Activated CD4-positive, alpha-beta T cell treated with anti-CD3 and anti-CD28 coated beads, Interleukin-2, amount 50 U/mL, for 48 hours (primary cell): Measurements from ENCODE around the gene NUP43.
"Not testable (repeated sequence)": the region's sequence is repeated elsewhere in the genome, so short reads cannot be mapped to it uniquely, and the experiment has no call there.

Experiments
- DNase-seq, 2 experiments: peaks; one replicate each; pipeline ENCODE4 v3.0.0-alpha.2; 2020

The NUP43 gene

GRCh38 chr6:149745252-149745651 is 1.1 kb downstream of the NUP43 start:
- not testable (repeated sequence) for DNase-seq

DNA sequence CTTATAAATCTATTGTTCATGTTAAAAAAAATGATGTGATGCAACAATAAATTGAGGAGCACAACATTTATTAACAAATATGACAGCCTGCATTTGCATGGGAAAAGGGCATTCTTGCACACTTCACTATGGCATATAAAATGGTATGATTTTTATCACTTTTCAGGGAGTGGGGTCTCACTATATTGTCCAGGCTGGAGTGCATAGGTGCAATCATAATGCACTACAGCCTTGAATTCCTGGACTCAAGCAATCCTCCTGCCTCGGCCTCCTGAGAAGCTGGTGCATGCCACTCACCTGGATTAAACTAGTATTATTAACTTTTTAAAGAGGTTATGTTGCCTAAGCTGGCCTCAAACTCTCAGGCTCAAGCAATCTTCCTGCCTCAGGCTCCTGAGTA is 11.4 kb downstream of the NUP43 start:
- DNase-seq = no peak

DNA sequence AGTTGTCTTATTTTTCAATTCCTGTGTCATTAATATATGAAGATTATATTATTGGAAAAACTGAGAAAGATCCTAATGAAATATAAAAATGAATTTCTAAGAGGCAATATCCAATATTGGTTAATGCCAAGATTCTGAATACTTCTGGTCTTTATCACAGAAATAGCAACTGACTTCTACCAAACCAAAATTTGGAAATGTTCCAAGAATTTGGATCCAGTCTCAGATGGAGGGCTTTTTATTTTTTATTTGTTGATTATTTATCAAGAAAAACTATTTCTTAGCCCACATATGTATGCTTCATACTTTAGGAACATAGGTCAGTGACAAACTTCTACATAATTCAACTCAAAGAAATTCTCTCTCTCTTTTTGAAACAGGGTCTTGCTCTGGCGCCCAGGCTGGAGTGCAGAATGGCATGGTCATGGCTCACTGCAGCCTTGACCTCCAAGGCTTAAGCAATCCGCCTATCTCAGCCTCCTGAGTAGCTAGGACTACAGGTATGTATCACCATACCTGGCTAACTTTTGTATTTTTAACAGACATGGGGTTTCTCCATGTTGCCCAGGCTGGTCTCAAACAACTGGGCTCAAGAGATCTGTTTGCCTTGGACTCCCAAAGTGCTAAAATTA is 13.1 kb downstream of the NUP43 start:
- DNase-seq = no peak

- no peak for DNase-seq
These were observed 16.5 kb downstream of the NUP43 start for GRCh38 chr6:149729824-149730223.

DNA sequence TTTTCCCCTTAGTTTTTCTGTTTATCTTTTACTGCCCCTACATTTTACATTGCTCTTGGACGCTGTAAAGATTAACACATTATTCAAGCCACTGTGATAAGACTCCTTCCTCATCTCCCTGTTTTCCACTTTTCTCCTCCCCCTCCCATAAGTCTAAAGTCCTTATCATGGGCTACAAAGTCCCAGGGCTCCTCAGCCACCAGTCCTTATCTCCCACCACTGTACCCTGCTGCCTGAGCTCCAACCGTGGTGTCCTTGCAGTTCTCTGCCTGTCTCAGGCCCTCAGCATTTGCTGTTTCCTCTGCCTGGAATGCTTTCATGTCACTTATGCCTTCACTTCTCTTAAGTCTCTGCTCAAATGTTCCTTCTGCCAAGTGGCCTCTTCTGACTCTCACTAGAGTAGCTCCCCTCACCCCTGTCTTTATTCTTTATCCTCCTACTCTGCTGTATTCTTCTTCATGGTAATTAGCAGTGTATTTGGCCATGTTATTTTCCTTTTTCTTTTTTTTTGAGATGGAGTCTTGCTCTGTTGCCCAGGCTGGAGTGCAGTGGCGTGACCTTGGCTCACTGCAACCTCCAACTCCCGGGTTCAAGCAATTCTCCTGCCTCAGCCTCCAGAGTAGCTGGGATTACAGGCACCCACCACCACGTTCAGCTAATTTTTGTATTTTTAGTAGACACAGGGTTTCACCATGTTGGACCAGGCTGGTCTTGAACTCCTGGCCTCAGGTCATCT is 17.7 kb downstream of the NUP43 start:
- DNase-seq = no peak

- no peak for DNase-seq
These were observed 18.4 kb downstream of the NUP43 start for GRCh38 chr6:149727793-149728498.

DNA sequence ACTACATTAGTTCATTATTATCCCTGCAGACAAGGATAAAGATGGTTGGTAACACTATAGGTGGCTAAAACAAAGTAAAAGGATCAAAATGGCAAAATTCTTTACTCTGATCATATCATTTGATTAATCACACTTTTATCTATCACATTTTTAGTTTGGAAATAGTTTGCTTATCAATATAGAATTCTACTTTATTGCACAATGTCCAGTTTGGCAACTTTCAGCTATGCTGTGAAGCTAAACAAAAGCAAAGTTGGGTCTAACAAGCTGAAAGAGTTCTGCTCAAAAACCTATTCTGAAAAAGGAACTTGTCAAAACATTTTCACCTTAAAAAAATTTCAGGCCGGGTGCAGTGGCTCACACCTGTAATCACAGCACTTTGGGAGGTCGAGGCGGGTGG is 20.5 kb downstream of the NUP43 start:
- DNase-seq = no peak

- DNase-seq = peak in 1 of 2 experiments; percentile 36
These were observed 22.4 kb downstream of the NUP43 start for GRCh38 chr6:149723771-149724417.

DNA sequence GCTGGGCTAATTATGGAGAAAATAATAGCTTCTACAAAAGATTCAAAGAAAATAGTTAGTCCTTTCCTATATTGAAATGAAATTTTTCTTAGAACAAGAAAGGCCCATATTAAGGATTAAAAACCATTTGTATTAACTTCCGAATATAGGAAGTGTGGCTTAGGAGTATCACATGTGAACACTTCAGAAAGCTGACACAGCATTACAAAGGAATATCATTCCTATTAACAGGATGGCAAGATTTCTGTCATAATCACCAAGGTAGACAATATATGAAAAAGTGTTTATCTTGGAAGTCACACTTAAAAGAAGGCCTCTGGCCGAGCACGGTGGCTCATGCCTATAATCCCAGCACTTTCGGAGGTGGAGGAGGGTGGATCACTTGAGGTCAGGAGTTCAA is 23.1 kb downstream of the NUP43 start:
- no peak for DNase-seq

DNA sequence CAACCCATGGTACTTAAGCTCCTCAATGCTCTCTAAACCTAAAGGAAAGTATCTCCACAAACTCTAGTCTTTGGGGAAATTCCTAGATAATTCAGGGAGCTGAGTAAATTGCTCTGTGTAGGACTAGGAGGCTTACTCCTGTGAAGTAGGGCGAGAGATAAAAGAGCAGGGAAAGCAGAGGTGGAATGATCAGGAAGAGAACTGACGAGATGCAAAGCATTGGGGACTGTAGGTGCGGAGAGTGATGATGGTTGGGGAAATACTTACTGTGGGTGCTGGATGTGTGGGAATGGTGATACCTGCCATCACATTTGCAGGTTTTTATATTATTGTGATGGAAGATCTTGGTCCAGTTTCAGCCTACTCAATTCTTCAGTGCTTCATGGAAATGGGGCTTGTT is 26.8 kb downstream of the NUP43 start:
- DNase-seq = no peak

GRCh38 chr6:149717588-149718458 is 28.5 kb downstream of the NUP43 start, which contains the start of gene LATS1:
TSS of gene LATS1 (minus strand) at chr6:149718101. CDS start at chr6:149702126, 15,975 bp downstream.
- peak; percentile 92 to 93 for DNase-seq

DNA sequence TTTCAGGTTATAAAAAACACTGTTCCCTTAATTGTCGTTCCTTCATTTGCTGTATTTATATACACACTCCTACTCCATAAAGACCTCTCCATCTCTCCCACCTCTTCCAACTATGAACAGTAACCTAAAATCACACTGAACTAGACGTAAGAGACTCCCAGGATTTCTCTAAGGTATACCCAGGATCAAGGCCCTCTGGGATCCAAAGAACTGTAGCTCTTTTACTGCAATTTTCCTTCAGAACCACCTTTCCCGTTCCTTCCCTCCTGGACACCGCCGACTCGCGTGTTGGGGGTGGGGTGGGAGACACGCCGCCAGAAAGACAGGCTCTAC is 29.1 kb downstream of the NUP43 start:
- DNase-seq = no peak

DNA sequence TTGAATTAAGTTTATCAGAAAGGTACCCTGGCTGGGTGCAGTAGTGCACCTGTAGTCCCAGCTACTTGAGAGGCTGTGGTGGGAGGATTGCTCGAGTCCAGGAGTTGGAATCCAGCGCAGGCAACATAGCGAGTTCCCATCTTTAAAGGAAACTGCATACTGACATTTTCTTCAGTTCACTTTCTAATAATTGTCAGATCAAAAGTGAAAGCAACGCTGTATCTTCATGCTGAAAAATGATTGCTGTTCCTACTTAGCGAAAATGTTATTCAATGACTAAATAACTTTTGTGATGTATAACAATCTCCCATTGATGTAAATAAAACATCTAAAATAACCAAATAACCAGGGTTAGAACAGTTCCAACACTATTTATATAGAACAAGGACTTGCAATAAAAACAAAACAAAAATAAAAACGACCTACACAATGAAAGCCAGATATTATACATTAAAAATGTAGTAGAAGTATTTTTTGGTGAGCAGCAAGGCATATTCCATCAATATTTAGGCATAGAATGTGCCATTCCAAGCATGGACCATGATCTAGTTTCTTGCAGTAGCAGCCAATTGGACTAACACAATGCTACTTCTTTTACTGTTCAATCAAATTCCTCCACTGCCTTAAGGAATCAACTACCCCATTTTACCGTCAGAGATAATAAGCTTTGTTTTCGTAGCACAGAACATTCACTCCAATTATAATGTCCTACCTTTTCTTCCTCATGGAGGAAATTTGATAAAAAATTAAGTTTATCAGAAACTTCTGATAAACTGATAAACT is 30.0 kb downstream of the NUP43 start:
- no peak for DNase-seq

- no peak for DNase-seq
These were observed 31.9 kb downstream of the NUP43 start for GRCh38 chr6:149714442-149714841.

DNA sequence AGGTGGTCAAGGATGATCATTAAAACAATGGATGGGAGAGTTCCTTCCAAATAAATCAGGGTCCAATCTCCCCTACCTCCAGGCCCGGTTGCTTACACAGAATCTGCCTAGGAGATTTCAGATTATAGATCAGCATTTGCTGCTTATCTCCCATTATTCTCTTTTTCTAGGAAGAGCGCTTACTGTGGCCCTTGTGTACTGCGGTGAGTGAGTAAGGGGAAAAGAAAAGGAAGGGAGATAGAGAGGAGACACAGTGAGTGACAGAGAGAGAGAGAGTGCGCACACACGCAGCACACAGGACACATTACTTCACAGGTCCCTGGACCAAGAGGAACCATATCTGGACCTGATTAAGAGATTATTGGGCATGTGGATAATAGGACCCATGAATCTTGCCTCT is 34.6 kb downstream of the NUP43 start:
- no peak for DNase-seq

DNA sequence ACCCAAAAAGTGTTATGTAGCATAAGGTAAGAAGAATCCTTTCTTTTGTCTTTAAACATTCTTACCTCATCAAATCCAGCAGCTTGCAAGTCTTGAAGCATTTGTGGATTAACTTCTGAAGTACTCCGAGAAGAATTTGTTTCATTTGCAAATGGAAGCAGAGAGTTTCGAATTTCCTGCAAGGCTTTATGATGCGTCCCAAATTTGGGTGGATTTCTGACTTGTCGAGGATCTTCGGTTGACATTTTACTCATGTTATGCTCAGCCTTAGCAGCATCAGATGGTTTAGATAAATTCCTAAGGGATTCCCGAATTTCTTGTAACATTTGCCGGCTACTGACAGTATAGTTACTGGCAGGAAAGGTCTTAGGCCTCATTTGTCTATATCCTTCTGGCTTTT is 44.6 kb downstream of the NUP43 start:
- DNase-seq = no peak

GRCh38 chr6:149699150-149699549 is 47.2 kb downstream of the NUP43 start:
- DNase-seq = no peak

- no peak for DNase-seq
These were observed 48.2 kb downstream of the NUP43 start for GRCh38 chr6:149698175-149698574.

DNA sequence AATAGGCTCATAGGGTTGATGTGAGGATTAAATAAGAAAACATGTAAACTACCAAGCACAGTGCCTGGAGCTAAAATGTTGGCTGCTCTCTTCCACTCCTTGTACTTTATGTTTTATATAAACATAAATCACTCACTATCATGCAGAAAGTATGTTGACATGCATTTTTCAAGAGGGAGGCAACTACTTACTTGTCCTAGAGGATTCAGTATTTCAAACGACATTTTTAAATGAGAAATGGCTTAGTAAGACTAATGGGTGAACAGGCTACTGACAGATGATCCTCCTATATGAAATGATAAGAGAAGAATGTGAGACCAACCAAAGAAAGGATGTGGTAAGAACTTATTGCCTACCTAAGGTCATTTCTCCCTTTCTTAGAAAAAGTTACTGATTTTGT is 49.4 kb downstream of the NUP43 start:
- DNase-seq = no peak

- no peak for DNase-seq
These were observed 51.4 kb downstream of the NUP43 start for GRCh38 chr6:149694921-149695320.

DNA sequence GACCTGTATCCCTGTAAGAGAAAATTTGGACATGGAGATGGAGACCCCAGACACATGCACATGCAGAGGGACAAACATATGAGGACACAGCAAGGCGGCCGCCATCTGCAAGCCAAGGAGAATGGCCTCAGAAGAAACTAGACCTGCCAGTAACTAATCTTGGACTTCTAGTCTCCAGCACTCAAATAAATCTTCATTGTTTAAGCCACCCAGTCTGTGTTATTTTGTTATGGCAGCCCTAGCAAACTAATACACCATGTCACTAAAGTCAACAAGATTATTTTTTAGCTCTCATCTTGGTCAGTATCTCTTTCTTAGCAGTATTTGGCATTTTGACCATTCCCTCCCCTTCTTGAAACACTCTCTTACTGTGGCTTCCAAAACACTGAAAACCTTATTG is 55.1 kb downstream of the NUP43 start:
- DNase-seq = no peak

- no peak for DNase-seq
These were observed 60.1 kb downstream of the NUP43 start for GRCh38 chr6:149686230-149686629.
